ENCODE measurements around the gene CNTN2.

DNA sequence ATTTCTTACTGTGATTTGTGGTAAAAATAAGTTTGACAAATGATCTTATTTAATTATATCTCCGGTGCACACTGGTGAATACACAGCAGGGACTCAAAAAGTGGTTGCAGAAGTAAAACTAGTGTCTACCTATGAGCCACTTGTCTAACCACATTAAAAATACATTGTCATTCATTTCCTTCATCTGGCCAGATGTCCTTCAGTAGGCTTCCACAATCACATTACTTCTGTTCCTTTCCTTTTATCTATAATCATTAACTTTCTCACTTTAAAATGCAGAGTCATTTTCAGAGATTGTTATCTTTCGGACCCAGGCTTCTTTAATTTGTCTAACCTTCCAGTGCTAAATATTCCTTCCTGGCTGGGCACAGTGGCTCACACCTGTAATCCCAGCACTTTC is 75.7 kb downstream of the CNTN2 start:
- TF ChIP-seq, protein P1, sequence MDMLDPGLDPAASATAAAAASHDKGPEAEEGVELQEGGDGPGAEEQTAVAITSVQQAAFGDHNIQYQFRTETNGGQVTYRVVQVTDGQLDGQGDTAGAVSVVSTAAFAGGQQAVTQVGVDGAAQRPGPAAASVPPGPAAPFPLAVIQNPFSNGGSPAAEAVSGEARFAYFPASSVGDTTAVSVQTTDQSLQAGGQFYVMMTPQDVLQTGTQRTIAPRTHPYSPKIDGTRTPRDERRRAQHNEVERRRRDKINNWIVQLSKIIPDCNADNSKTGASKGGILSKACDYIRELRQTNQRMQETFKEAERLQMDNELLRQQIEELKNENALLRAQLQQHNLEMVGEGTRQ (IDR thresholded peaks at IDR 0.05; ENCODE audit: low read depth, low read length), result no peak
- no peak for TF ChIP-seq BHLHE40 (IDR thresholded peaks at IDR 0.05; ENCODE audit: low read depth, low read length)
- TF ChIP-seq POLR2A (IDR thresholded peaks at IDR 0.05; ENCODE audit: low read depth, low read length), result no peak
- TF ChIP-seq, protein P2, sequence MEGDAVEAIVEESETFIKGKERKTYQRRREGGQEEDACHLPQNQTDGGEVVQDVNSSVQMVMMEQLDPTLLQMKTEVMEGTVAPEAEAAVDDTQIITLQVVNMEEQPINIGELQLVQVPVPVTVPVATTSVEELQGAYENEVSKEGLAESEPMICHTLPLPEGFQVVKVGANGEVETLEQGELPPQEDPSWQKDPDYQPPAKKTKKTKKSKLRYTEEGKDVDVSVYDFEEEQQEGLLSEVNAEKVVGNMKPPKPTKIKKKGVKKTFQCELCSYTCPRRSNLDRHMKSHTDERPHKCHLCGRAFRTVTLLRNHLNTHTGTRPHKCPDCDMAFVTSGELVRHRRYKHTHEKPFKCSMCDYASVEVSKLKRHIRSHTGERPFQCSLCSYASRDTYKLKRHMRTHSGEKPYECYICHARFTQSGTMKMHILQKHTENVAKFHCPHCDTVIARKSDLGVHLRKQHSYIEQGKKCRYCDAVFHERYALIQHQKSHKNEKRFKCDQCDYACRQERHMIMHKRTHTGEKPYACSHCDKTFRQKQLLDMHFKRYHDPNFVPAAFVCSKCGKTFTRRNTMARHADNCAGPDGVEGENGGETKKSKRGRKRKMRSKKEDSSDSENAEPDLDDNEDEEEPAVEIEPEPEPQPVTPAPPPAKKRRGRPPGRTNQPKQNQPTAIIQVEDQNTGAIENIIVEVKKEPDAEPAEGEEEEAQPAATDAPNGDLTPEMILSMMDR (conservative IDR thresholded peaks at IDR 0.05; ENCODE audit: low read depth, low read length), result no peak
- TF ChIP-seq SMC3 (IDR thresholded peaks at IDR 0.05; ENCODE audit: low read depth, low read length), result no peak
- TF ChIP-seq RAD21 (IDR thresholded peaks at IDR 0.05; ENCODE audit: low read length), result no peak
- TF ChIP-seq CEBPB (IDR thresholded peaks at IDR 0.05; ENCODE audit: low read depth, low read length), result no peak
- TF ChIP-seq MAZ (IDR thresholded peaks at IDR 0.05; ENCODE audit: borderline replicate concordance, low read depth, low read length), result no peak
- TF ChIP-seq CHD1 (IDR thresholded peaks at IDR 0.05; ENCODE audit: low read depth, low read length), result no peak
- TF ChIP-seq, protein P3, sequence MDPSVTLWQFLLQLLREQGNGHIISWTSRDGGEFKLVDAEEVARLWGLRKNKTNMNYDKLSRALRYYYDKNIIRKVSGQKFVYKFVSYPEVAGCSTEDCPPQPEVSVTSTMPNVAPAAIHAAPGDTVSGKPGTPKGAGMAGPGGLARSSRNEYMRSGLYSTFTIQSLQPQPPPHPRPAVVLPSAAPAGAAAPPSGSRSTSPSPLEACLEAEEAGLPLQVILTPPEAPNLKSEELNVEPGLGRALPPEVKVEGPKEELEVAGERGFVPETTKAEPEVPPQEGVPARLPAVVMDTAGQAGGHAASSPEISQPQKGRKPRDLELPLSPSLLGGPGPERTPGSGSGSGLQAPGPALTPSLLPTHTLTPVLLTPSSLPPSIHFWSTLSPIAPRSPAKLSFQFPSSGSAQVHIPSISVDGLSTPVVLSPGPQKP (IDR thresholded peaks at IDR 0.05; ENCODE audit: borderline replicate concordance, low read depth, low read length), result no peak
